Measurements from ENCODE around the gene NCK1. TPM values are rescaled to one million over a fixed set of nuclear protein-coding genes. Genes with fewer than 3 reads are reported as not detected.
A peak's percentile ranks its signal among the peaks of the same experiment; 100 is the strongest.

The NCK1 gene
- 24.5 and 39.8 TPM in 2 replicates for total RNA-seq (2014; rRNA removed; shearing (Covaris generic))

GRCh38 chr3:136861890-136862616 lies at the start of gene NCK1:
Gene NCK1, plus strand, starts transcription at chr3:136862208. Its CDS starts 65,794 bp downstream, at chr3:136928002.
- DNase-seq (ENCODE audit: low spot score), result peak; percentile 99
- in situ Hi-C loops (cut with HindIII; ENCODE audit: low sequenced_read_pairs), result no loop called here

GRCh38 chr3:136817448-136817847 lies 44.6 kb upstream of the NCK1 start:
- in situ Hi-C loops (cut with HindIII; ENCODE audit: low sequenced_read_pairs), result no loop called here
- DNase-seq (ENCODE audit: low spot score), result peak; percentile 40

- in situ Hi-C loops (cut with HindIII; ENCODE audit: low sequenced_read_pairs), result no loop called here
- DNase-seq (ENCODE audit: low spot score), result peak; percentile 84
Measured at GRCh38 chr3:136818191-136818768, 43.7 kb upstream of the NCK1 start.

GRCh38 chr3:136818769-136819391 lies 43.1 kb upstream of the NCK1 start, which contains the start of gene SLC35G2:
Gene SLC35G2, plus strand, starts transcription at chr3:136819126. Its CDS starts 35,335 bp downstream, at chr3:136854461.
- in situ Hi-C loops (cut with HindIII; ENCODE audit: low sequenced_read_pairs), result no loop called here
- peak; percentile 74 for DNase-seq (ENCODE audit: low spot score)

- no peak for DNase-seq (ENCODE audit: low spot score)
- in situ Hi-C loops (cut with HindIII; ENCODE audit: low sequenced_read_pairs), result no loop called here
Measured at GRCh38 chr3:136819392-136819730, 42.6 kb upstream of the NCK1 start.

GRCh38 chr3:136819731-136820679 lies 42.0 kb upstream of the NCK1 start:
- in situ Hi-C loops (cut with HindIII; ENCODE audit: low sequenced_read_pairs), result no loop called here
- DNase-seq (ENCODE audit: low spot score), result peak; percentile 70

- peak; percentile 19 for DNase-seq (ENCODE audit: low spot score)
- in situ Hi-C loops (cut with HindIII; ENCODE audit: low sequenced_read_pairs), result no loop called here
Measured at GRCh38 chr3:136831461-136831860, 30.5 kb upstream of the NCK1 start.

GRCh38 chr3:136835089-136835812 lies 26.8 kb upstream of the NCK1 start:
- DNase-seq (ENCODE audit: low spot score), result no peak
- in situ Hi-C loops (cut with HindIII; ENCODE audit: low sequenced_read_pairs), result no loop called here

GRCh38 chr3:136835813-136836510 lies 26.0 kb upstream of the NCK1 start:
- DNase-seq (ENCODE audit: low spot score), result no peak
- in situ Hi-C loops (cut with HindIII; ENCODE audit: low sequenced_read_pairs), result no loop called here

GRCh38 chr3:136836511-136837156 lies 25.4 kb upstream of the NCK1 start:
- DNase-seq (ENCODE audit: low spot score), result peak; percentile 90
- in situ Hi-C loops (cut with HindIII; ENCODE audit: low sequenced_read_pairs), result no loop called here

GRCh38 chr3:136838641-136839555 lies 23.1 kb upstream of the NCK1 start:
- peak; percentile 75 for DNase-seq (ENCODE audit: low spot score)
- in situ Hi-C loops (cut with HindIII; ENCODE audit: low sequenced_read_pairs), result no loop called here

GRCh38 chr3:136839556-136839931 lies 22.5 kb upstream of the NCK1 start:
- in situ Hi-C loops (cut with HindIII; ENCODE audit: low sequenced_read_pairs), result no loop called here
- no peak for DNase-seq (ENCODE audit: low spot score)

GRCh38 chr3:136840252-136840651 lies 21.8 kb upstream of the NCK1 start:
- DNase-seq (ENCODE audit: low spot score), result peak; percentile 60
- in situ Hi-C loops (cut with HindIII; ENCODE audit: low sequenced_read_pairs), result no loop called here

- in situ Hi-C loops (cut with HindIII; ENCODE audit: low sequenced_read_pairs), result no loop called here
- DNase-seq (ENCODE audit: low spot score), result no peak
Measured at GRCh38 chr3:136842294-136842693, 19.7 kb upstream of the NCK1 start.

- DNase-seq (ENCODE audit: low spot score), result no peak
- in situ Hi-C loops (cut with HindIII; ENCODE audit: low sequenced_read_pairs), result no loop called here
Measured at GRCh38 chr3:136844724-136845123, 17.3 kb upstream of the NCK1 start.

- DNase-seq (ENCODE audit: low spot score), result peak; percentile 43
- in situ Hi-C loops (cut with HindIII; ENCODE audit: low sequenced_read_pairs), result no loop called here
Measured at GRCh38 chr3:136852180-136852579, 9.8 kb upstream of the NCK1 start.

GRCh38 chr3:136856665-136857064 lies 5.3 kb upstream of the NCK1 start:
- DNase-seq (ENCODE audit: low spot score), result no peak
- in situ Hi-C loops (cut with HindIII; ENCODE audit: low sequenced_read_pairs), result no loop called here

Data from G401 (cell line).